H9 (cell line): ENCODE data around the gene NCOR1. TPM values are rescaled to one million over a fixed set of nuclear protein-coding genes. Genes with fewer than 3 reads are reported as not detected.

ENCODE experiments used
- DNase-seq: peaks from one replicate; pipeline ENCODE4 v3.0.0-alpha.2; 2017
- H2AFZ ChIP-seq: one replicate; pipeline ENCODE4 v1.6.1; 2013; ENCODE audit warnings: mild to moderate bottlenecking, low read length, control low read depth, moderate library complexity
- H2AK5ac ChIP-seq: 2 replicates; pipeline ENCODE4 v1.6.1; 2013; ENCODE audit warnings: low read length, control low read depth, mixed read lengths; ENCODE audit not compliant: insufficient read length
- H2BK120ac ChIP-seq: one replicate; pipeline ENCODE4 v1.6.1; 2013; ENCODE audit warnings: low read depth, mild to moderate bottlenecking, low read length, control low read depth, inconsistent platforms; ENCODE audit not compliant: poor library complexity, severe bottlenecking
- H2BK12ac ChIP-seq: 2 replicates; pipeline ENCODE4 v1.6.1; 2013; ENCODE audit warnings: low read length, control low read depth, mixed read lengths, low read depth; ENCODE audit not compliant: insufficient read length
- H2BK15ac ChIP-seq: 2 replicates; pipeline ENCODE4 v1.6.1; 2013; ENCODE audit warnings: low read depth, low read length, control low read depth
- H2BK20ac ChIP-seq: one replicate; pipeline ENCODE4 v1.6.1; 2013; ENCODE audit warnings: low read depth, mild to moderate bottlenecking, low read length, control low read depth, inconsistent platforms; ENCODE audit not compliant: poor library complexity, severe bottlenecking
- H2BK5ac ChIP-seq: 2 replicates; pipeline ENCODE4 v1.6.1; 2013; ENCODE audit warnings: low read length, control low read depth, mixed read lengths; ENCODE audit not compliant: insufficient read length
- H3K14ac ChIP-seq: 2 replicates; pipeline ENCODE4 v1.6.1; 2013; ENCODE audit warnings: low read length, control low read depth; ENCODE audit not compliant: insufficient read depth
- H3K18ac ChIP-seq: 2 replicates; pipeline ENCODE4 v1.6.1; 2013; ENCODE audit warnings: low read depth, mild to moderate bottlenecking, mixed read lengths, low read length, control low read depth; ENCODE audit not compliant: insufficient read length
- H3K23ac ChIP-seq: 2 replicates; pipeline ENCODE4 v1.6.1; 2013; ENCODE audit warnings: low read length, control low read depth, mixed read lengths, low read depth; ENCODE audit not compliant: insufficient read length
- H3K23me2 ChIP-seq: 2 replicates; pipeline ENCODE4 v1.6.1; 2013; ENCODE audit warnings: low read depth, mild to moderate bottlenecking, mixed read lengths, low read length, control low read depth; ENCODE audit not compliant: insufficient read length, poor library complexity, severe bottlenecking
- H3K27ac ChIP-seq: 2 replicates; pipeline ENCODE4 v1.5.1; 2013; ENCODE audit warnings: low read length, control low read depth, mixed read lengths, low read depth; ENCODE audit not compliant: insufficient read length
- H3K27me3 ChIP-seq: 2 replicates; pipeline ENCODE4 v1.6.1; 2013; ENCODE audit warnings: low read length, control low read depth, inconsistent platforms; ENCODE audit not compliant: insufficient read depth
- H3K4ac ChIP-seq: 2 replicates; pipeline ENCODE4 v1.6.1; 2013; ENCODE audit warnings: low read depth, mild to moderate bottlenecking, control low read depth, inconsistent platforms, low read length, moderate library complexity
- H3K4me1 ChIP-seq: 2 replicates; pipeline ENCODE4 v1.6.1; 2013; ENCODE audit warnings: low read length, control low read depth, inconsistent platforms; ENCODE audit not compliant: insufficient read depth
- H3K4me2 ChIP-seq: 2 replicates; pipeline ENCODE4 v1.6.1; 2013; ENCODE audit warnings: low read length, control low read depth, mixed read lengths; ENCODE audit not compliant: insufficient read length, insufficient read depth
- H3K56ac ChIP-seq: 2 replicates; pipeline ENCODE4 v1.6.1; 2013; ENCODE audit warnings: low read depth, mild to moderate bottlenecking, mixed read lengths, low read length, control low read depth; ENCODE audit not compliant: insufficient read length
- H3K79me1 ChIP-seq: 2 replicates; pipeline ENCODE4 v1.6.1; 2013; ENCODE audit warnings: low read depth, mild to moderate bottlenecking, moderate library complexity, low read length, control low read depth, inconsistent platforms; ENCODE audit not compliant: insufficient read depth, poor library complexity, severe bottlenecking
- H3K79me2 ChIP-seq: 2 replicates; pipeline ENCODE4 v1.6.1; 2013; ENCODE audit warnings: low read length, control low read depth, inconsistent platforms; ENCODE audit not compliant: insufficient read depth
- H3K9ac ChIP-seq: 2 replicates; pipeline ENCODE4 v1.6.1; 2013; ENCODE audit warnings: low read length, control low read depth, mixed read lengths; ENCODE audit not compliant: insufficient read length; ENCODE audit errors: extremely low read depth
- H3K9me3 ChIP-seq: one replicate; pipeline ENCODE4 v1.6.1; 2013; ENCODE audit warnings: low read depth, low read length, inconsistent platforms; ENCODE audit not compliant: control insufficient read depth
- H3T11ph ChIP-seq: one replicate; pipeline ENCODE4 v1.6.1; 2013; ENCODE audit warnings: mild to moderate bottlenecking, low read length, control low read depth, inconsistent platforms
- H4K20me1 ChIP-seq: one replicate; pipeline ENCODE4 v1.6.1; 2013; ENCODE audit not compliant: control insufficient read depth, insufficient read length, insufficient read depth
- H4K5ac ChIP-seq: 2 replicates; pipeline ENCODE4 v1.6.1; 2013; ENCODE audit warnings: low read depth, mild to moderate bottlenecking, mixed read lengths, low read length, control low read depth; ENCODE audit not compliant: insufficient read length
- H4K8ac ChIP-seq: replicated peaks from 2 replicates; pipeline ENCODE4 v1.6.1; 2013; ENCODE audit warnings: low read length, control low read depth, mixed read lengths, low read depth; ENCODE audit not compliant: insufficient read length
- H4K91ac ChIP-seq: 2 replicates; pipeline ENCODE4 v1.6.1; 2013; ENCODE audit warnings: low read depth, mild to moderate bottlenecking, moderate library complexity, mixed read lengths, low read length, control low read depth; ENCODE audit not compliant: insufficient read length
- H3K27ac Mint-ChIP-seq, 3 experiments: 2 replicates in 2 of 3; 3 replicates in 1 of 3; pipeline ENCODE4 v1.8.0; 2020 to 2021; ENCODE audit warnings: mixed read lengths in 3 of 3, mild to moderate bottlenecking in 1 of 3, moderate library complexity in 1 of 3
- H3K27me3 Mint-ChIP-seq: 2 replicates; pipeline ENCODE4 v1.8.0; 2021; ENCODE audit warnings: low read depth, mild to moderate bottlenecking, moderate library complexity, mixed read lengths
- H3K36me3 Mint-ChIP-seq, 3 experiments: 2 replicates in 2 of 3; 3 replicates in 1 of 3; pipeline ENCODE4 v1.8.0; 2020 to 2021; ENCODE audit warnings: low read depth in 3 of 3, mixed read lengths in 3 of 3; ENCODE audit not compliant: insufficient read depth in 1 of 3
- H3K4me1 Mint-ChIP-seq, 2 experiments: 2 replicates each; pipeline ENCODE4 v1.8.0; 2020; ENCODE audit warnings: mixed read lengths in 2 of 2
- H3K4me3 Mint-ChIP-seq, 2 experiments: 2 replicates in 1 of 2; 3 replicates in 1 of 2; pipeline ENCODE4 v1.8.0; 2020 to 2021; ENCODE audit warnings: mild to moderate bottlenecking in 2 of 2, mixed read lengths in 2 of 2, moderate library complexity in 1 of 2
- H3K9me3 Mint-ChIP-seq, 2 experiments: 2 replicates in 1 of 2; 3 replicates in 1 of 2; pipeline ENCODE4 v1.8.0; 2020; ENCODE audit warnings: mild to moderate bottlenecking in 2 of 2, mixed read lengths in 2 of 2, moderate library complexity in 1 of 2
- CTCF ChIP-seq: fragments of 200-600 bp; sonication (generic); conservative IDR thresholded peaks from 3 replicates; pipeline ENCODE4 v1.8.0; 2021; ENCODE audit warnings: antibody characterized with exemption, mild to moderate bottlenecking
- WGBS: extraction: QIAGEN DNeasy Blood & Tissue Kit; methylation state at CpG from one replicate; pipeline ENCODE4 v1.1.7; 2013; ENCODE audit warnings: missing lambda C conversion rate, low lambda C conversion rate, mixed read lengths; ENCODE audit not compliant: insufficient read length; ENCODE audit errors: extremely low coverage; 5-methylcytosine and 5-hydroxymethylcytosine counted together
- total RNA-seq: library from RNA; stranded (reverse); gene quantifications from 2 replicates; pipeline ENCODE4 v1.2.1, GENCODE V29; 2021

The NCOR1 gene
- total RNA-seq, 1 experiment from 2014 or later = 119 TPM

DNA sequence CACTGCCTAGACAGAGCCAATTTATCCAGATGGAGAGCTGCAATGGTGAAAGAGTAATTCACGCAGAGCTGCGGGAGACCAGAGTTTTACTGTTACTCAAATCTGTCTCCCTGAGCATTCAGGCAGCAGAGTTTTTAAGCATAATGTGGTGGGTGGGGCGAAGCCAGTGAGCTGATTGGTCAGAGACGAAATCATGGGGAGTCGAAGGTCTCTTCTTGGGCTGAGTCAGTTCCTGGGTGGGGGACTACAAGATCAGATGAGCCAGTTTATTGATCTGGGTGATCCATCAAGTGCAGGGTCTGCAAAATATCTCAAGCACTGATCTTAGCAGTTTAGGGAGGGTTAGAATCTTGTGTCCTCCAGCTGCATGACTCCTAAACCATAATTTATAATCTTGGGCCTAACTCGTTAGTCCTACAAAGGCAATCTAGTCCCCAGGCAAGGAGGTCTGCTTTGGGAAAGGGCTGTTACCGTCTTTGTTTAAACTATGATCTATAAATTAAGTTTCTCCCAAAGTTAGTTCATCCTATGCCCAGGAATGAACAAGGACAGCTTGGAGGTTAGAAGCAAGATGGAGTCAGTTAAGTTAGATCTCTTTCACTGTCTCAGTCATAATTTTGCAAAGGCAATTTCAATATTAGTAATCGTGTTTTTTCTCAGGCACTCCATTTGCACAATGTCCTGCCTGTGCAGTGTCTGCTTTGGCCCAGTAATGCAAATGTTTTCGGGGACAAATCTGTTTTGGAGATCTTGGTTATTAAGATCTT lies 28.6 kb upstream of the NCOR1 start:
- Histone ChIP-seq H3K9ac (no peak overlapping the region), H3K23me2 (no peaks in the 10 kb centered on the region), H4K5ac (no peak overlapping the region), H3T11ph (no peak overlapping the region), H3K27me3 (no peaks in the 10 kb centered on the region), H3K23ac (no peak overlapping the region), H4K20me1 (no peaks in the 10 kb centered on the region), H3K14ac (no peak overlapping the region), H2BK5ac (no peak overlapping the region), H2BK120ac (no peak overlapping the region), H3K79me2 (no peaks in the 10 kb centered on the region), H3K4me2 (no peak overlapping the region), H3K4me1 (no peaks in the 10 kb centered on the region; the same call in 1 of the 2 replicates), H2BK15ac (no peak overlapping the region), H3K79me1 (no peaks in the 10 kb centered on the region), H2AFZ (no peak overlapping the region), H3K4ac (no peak overlapping the region; the same call in 1 of the 2 replicates), H3K18ac (no peak overlapping the region), H4K91ac (no peak overlapping the region), H2AK5ac (no peak overlapping the region), H3K27ac (no peak overlapping the region), H3K9me3 (no peaks in the 10 kb centered on the region), H3K56ac (no peak overlapping the region), H2BK12ac (no peak overlapping the region), H2BK20ac (no peak overlapping the region), H4K8ac (no peak overlapping the region)
- Mint-ChIP-seq H3K4me3 (peak overlapping the region in 1 of 2 experiments; percentile 36; a peak in 1 of 5 replicates), H3K27ac (peak overlapping the region; percentile 34 to 94 (median 92)), H3K27me3 (no peaks in the 10 kb centered on the region), H3K9me3 (no peaks in the 10 kb centered on the region), H3K4me1 (peaks cover 12 to 13% of the 10 kb centered on the region in 2 experiments), H3K36me3 (peaks cover 3 to 14% (median 12%) of the 10 kb centered on the region in 3 experiments; a peak in 6 of 7 replicates)
- peak; percentile 67 for DNase-seq
- WGBS = no CpG with 5 or more reads among the region's 9 CpGs
- no peak for TF ChIP-seq CTCF
